Measurements from ENCODE around the gene SPOCD1. TPM values are rescaled to one million over a fixed set of nuclear protein-coding genes. Genes with fewer than 3 reads are reported as not detected.

The SPOCD1 gene
- total RNA-seq, 1 donor from 2014 or later: 30.7 TPM

DNA sequence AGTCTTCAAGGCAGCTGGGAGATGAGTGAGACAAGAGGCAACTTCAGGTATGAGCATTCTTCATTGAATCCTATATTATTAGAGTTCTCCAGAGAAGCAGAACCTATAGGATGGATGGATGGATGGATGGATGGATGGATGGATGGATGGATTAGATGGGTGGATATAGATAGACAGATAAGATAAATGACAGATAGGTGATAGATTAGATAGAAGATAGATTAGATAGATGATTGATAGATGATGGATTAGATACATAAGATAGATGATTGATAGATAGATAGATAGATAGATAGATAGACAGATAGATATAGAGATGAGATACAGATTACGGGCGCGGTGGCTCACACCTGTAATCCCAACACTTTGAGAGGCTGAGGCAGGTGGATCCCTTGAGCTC, 43.2 kb upstream of the SPOCD1 start:
- intact Hi-C loops (cut with DNase I): no loop called here
- Histone ChIP-seq H3K9me3 (no peaks in the 10 kb centered on the region), H3K36me3 (no peaks in the 10 kb centered on the region), H3K27ac (no peak overlapping the region), H3K27me3 (no peaks in the 10 kb centered on the region), H3K4me1 (no peaks in the 10 kb centered on the region), H3K4me3 (no peak overlapping the region)
- no peak for DNase-seq (ENCODE audit: low spot score in 2 of 2)
- TF ChIP-seq, protein P1, sequence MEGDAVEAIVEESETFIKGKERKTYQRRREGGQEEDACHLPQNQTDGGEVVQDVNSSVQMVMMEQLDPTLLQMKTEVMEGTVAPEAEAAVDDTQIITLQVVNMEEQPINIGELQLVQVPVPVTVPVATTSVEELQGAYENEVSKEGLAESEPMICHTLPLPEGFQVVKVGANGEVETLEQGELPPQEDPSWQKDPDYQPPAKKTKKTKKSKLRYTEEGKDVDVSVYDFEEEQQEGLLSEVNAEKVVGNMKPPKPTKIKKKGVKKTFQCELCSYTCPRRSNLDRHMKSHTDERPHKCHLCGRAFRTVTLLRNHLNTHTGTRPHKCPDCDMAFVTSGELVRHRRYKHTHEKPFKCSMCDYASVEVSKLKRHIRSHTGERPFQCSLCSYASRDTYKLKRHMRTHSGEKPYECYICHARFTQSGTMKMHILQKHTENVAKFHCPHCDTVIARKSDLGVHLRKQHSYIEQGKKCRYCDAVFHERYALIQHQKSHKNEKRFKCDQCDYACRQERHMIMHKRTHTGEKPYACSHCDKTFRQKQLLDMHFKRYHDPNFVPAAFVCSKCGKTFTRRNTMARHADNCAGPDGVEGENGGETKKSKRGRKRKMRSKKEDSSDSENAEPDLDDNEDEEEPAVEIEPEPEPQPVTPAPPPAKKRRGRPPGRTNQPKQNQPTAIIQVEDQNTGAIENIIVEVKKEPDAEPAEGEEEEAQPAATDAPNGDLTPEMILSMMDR (IDR thresholded peaks at IDR 0.05): no peak

DNA sequence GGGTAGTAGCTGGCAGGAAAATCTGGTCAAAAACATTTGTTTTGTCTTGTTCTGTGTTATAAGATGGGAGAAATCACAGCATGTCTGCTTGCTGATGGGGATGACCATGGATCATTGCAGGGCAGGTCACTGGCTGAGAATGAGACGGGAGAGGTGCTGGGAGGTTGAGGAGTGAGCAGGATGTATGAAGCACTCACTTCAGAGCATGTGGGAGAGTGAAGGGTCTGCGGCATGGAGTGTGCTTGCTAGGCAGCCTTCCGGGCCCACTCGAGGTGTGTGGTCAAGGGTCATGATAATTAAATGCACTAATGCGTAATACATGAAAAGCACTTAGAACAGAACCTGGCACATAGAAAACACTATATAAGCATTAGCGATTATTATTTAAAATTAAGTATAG, 42.0 kb upstream of the SPOCD1 start:
- H3K36me3 ChIP-seq: no peaks in the 10 kb centered on the region
- H3K27me3 ChIP-seq: no peaks in the 10 kb centered on the region
- TF ChIP-seq, protein P1 (IDR thresholded peaks at IDR 0.05): no peak
- H3K9me3 ChIP-seq: no peaks in the 10 kb centered on the region
- H3K4me3 ChIP-seq: no peak overlapping the region
- no peaks in the 10 kb centered on the region for H3K4me1 ChIP-seq
- H3K27ac ChIP-seq: no peak overlapping the region
- intact Hi-C loops (cut with DNase I): no loop called here
- DNase-seq (ENCODE audit: low spot score in 2 of 2): no peak

- no peak overlapping the region for H3K4me3 ChIP-seq
- intact Hi-C loops (cut with DNase I): no loop called here
- H3K9me3 ChIP-seq: no peaks in the 10 kb centered on the region
- TF ChIP-seq, protein P1 (IDR thresholded peaks at IDR 0.05): no peak
- no peaks in the 10 kb centered on the region for H3K36me3 ChIP-seq
- no peak overlapping the region for H3K27ac ChIP-seq
- no peaks in the 10 kb centered on the region for H3K27me3 ChIP-seq
- no peak for DNase-seq (ENCODE audit: low spot score in 2 of 2)
- H3K4me1 ChIP-seq: no peaks in the 10 kb centered on the region
Observed at GRCh38 chr1:31856140-31856539, 40.3 kb upstream of the SPOCD1 start.

DNA sequence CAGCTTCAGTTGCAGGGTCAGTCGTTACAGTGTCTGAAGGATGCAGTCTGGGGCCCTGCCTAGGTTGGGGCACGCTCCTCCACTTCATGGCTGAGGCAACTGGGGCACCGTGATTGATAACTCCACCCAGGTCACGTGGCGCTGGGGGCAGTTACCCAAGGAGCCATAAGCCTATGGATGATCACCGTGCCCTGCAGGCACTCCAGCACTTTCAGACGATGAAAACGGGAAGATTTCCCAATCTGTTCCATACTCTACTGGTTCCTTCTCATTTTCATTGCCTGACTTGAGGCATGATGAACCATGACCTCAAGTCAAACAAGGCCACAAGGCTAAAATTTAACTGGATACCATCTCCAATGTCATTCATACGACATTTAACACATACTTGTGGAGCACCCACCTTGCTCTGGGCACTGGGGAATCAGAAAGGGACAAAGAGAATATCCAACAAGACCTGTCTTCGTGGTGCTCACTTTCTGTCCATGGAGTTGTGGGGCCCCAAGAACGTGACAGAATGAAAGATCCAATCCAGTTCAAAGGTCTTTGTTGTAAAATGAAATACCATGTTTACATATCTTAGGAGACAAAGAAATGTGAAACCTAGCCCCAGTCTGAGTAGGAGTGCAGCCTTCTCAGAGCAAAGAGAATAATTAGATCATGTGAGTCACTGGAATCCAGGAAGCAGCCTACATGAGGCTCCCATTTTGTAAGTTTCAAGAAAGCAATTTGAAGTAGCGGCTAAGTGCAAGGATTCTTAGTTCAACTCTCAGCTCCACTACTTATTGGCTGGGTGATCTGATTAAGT, 39.4 kb upstream of the SPOCD1 start:
- no peaks in the 10 kb centered on the region for H3K36me3 ChIP-seq
- H3K9me3 ChIP-seq: no peaks in the 10 kb centered on the region
- TF ChIP-seq, protein P1 (IDR thresholded peaks at IDR 0.05): no peak
- no peak for DNase-seq (ENCODE audit: low spot score in 2 of 2)
- H3K4me3 ChIP-seq: no peak overlapping the region
- intact Hi-C loops (cut with DNase I): no loop called here
- H3K4me1 ChIP-seq: no peaks in the 10 kb centered on the region
- no peaks in the 10 kb centered on the region for H3K27me3 ChIP-seq
- H3K27ac ChIP-seq: no peak overlapping the region

DNA sequence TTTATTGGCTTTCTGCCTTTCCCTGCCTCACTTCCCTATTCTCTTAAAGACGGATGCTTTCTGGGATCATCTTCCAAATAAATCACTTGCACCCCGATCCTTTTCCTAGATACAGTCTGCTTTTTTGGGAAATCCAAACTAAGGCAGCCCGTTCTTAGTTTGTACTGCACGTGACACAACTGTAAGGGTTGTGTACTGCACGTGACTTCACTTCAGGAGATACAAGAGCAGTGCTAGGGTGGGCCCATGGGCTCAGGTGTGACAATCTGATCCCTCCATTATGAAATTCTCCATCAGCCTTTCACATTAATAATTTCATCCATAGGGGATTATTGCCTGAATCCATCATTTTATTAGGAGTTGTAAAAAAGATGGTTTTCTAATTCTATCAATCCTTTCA, 33.8 kb upstream of the SPOCD1 start:
- intact Hi-C loops (cut with DNase I): no loop called here
- TF ChIP-seq, protein P1 (IDR thresholded peaks at IDR 0.05): no peak

More for the DNA sequence above, 33.8 kb upstream of the SPOCD1 start:
- Histone ChIP-seq H3K4me3 (no peak overlapping the region), H3K27ac (no peak overlapping the region), H3K36me3 (no peaks in the 10 kb centered on the region), H3K4me1 (no peaks in the 10 kb centered on the region), H3K9me3 (no peaks in the 10 kb centered on the region), H3K27me3 (no peaks in the 10 kb centered on the region)
- DNase-seq (ENCODE audit: low spot score in 2 of 2): no peak
